NCI-H1048 (cell line): ENCODE measurements around the gene TYRP1.
"Not testable (repeated sequence)": the region's sequence is repeated elsewhere in the genome, so short reads cannot be mapped to it uniquely, and the experiment has no call there.

ENCODE experiments used
- DNase-seq: peaks from one replicate; lab custom pipeline; 2025; lab: John Stamatoyannopoulos, UW

The TYRP1 gene

GRCh38 chr9:12693141-12693540 lies at the start of gene TYRP1:
Gene TYRP1, plus strand, starts transcription at chr9:12693385. Its CDS starts 612 bp downstream, at chr9:12693997.
- no peak for DNase-seq

- no peak for DNase-seq
Measured at GRCh38 chr9:12643686-12644085, 49.5 kb upstream of the TYRP1 start.

GRCh38 chr9:12648925-12649324 lies 44.3 kb upstream of the TYRP1 start:
- no peak for DNase-seq

DNA sequence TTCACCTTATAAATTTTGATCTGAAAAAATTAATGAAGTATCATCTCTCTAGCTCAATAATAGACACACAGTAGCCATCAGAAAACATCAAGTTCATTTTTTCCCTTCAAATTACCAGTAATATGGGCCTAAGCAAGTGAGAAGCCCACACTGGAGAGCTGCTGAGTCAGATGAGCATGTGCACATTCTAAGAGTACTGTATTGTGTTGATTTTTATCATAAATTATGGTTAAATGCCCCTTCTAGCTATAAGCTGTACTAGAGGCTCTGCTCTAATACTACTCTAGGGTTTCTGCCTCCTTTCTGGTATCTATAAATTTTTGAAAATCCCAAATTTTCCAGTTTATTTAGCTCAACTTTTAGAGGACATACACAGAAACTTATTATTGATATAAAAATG lies 42.1 kb upstream of the TYRP1 start:
- DNase-seq: no peak

DNA sequence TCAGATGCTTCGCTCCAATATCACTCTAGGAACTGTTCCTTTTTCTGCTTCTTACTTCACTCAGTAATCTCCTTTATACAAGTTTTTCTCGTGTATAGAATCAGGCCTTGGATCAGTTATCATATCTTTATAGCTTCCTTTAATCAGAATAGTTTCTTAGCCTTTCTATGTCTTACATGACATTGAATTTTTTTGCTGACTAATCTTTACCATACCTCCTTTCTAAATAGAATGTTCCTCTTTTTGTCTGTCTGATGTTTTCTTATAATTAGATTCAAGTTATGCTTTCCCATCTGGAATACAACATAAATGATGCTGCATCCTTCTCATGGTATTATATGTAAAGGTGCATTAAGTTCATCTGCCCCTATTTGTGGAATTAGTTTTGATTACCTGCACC lies 40.2 kb upstream of the TYRP1 start:
- no peak for DNase-seq

DNA sequence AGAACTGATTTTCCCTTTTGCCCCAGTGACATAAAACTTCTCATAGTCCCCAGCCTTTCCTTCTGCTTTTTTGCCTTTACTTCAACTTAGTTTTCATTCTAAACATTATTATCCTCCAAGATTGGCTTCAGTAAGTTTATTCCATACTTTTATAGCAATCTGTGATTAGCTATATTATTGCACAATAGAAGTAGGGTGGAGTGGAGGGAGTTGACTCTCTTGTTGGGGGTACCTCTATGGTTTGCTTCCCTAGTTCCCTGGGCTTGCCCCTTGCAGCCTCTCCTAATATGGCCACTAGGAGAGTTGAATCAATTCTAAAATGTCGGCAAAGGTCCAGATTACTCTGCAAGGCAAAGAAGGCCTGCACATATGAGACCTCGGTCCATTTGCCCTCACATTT lies 36.4 kb upstream of the TYRP1 start:
- no peak for DNase-seq

- DNase-seq: no peak
Measured at GRCh38 chr9:12657233-12657632, 36.0 kb upstream of the TYRP1 start.

GRCh38 chr9:12657998-12658397 lies 35.2 kb upstream of the TYRP1 start:
- no peak for DNase-seq

DNA sequence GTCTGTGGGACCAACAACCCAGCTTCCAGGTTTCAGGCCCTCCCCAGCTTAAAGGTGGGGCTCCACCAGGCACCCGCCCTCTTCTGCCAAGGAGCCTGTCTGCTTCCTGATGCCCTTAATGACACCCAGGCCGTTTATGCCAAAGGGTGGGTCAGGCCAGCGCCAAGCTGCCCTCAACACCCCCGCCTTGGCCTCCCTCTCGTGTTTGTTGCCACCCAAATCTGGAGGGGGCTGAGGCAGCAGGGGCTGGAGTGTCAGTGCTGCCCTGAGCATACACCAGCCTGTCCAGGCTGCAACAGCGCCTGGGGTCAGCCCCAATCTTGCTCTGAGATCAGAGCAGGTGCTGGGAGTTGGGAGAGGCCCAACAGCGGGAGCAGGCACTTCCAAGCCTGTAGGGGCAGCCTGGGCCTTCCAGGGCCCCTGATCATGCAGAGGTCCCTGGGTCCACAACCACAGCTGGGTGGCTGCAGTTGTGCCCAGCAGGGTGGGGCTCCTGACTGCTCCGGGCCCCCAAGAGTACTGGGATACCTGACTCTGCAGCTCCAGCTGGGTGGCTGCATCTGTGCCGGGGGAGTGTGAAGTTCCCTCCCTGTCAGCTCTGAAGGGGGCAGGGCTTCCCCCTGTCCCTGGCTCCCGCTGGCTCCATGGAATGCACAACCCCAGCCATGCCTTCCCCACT lies 34.5 kb upstream of the TYRP1 start:
- no peak for DNase-seq

- DNase-seq: no peak
Measured at GRCh38 chr9:12659220-12659619, 34.0 kb upstream of the TYRP1 start.

GRCh38 chr9:12666813-12667212 lies 26.4 kb upstream of the TYRP1 start:
- no peak for DNase-seq

GRCh38 chr9:12667892-12668291 lies 25.3 kb upstream of the TYRP1 start:
- no peak for DNase-seq

GRCh38 chr9:12670006-12670405 lies 23.2 kb upstream of the TYRP1 start:
- DNase-seq: no peak

DNA sequence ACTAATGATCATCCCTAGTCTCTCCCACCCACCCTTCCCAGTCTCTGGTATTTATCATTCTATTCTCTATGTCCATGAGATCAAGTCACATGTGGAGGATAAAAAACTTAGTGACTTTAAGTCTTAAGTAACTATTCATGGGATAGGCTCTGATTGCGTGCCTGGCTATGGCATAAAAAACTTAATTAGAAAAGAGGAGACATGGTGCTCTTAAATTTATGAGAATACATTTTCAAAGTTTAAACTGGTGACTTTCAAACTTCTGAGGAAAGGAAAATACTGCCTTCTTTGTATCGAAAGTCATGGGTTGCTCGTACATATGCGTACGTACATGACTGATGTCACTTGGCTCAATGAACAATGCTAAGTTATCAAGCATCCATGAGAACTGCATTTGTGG lies 18.2 kb upstream of the TYRP1 start:
- DNase-seq: no peak

- DNase-seq: not testable (repeated sequence)
Measured at GRCh38 chr9:12677462-12678126, 15.6 kb upstream of the TYRP1 start.

GRCh38 chr9:12680341-12680740 lies 12.8 kb upstream of the TYRP1 start:
- no peak for DNase-seq

DNA sequence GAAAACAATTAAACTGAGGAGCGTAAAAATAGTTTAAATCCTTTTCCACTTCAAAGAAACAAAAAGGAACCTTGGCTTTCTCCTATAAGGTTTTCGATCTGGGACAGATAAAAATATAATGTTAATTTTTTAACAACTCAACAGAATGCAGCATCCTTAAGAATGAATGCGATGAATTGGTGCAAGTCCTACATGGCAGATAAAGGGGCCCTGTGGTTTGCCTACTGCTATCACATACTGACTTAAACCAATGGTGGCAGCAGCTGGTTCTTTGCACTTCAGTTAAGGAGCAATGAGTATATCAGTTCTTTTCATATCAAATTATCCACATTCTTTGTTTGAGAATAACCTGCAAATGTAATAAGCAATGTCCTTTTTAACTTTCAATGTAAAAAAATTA lies 12.4 kb upstream of the TYRP1 start:
- no peak for DNase-seq

DNA sequence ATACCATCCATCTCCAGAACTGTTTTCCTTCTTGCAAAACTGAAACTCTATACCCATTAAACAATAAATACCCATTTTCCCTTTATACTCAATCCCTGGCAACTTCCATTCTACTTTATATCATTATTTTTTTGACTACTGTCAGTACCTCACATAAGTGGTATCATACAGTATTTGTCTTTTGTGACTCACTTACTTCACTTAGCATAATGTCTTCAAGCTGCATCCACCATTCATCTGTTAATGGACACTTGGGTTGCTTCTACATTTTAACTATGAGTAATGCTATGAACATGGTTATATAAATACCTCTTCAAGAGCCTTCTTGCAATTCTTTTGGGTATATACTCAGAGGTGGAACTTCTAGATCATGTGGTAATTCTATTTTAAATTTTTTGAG lies 11.6 kb upstream of the TYRP1 start:
- DNase-seq: no peak

DNA sequence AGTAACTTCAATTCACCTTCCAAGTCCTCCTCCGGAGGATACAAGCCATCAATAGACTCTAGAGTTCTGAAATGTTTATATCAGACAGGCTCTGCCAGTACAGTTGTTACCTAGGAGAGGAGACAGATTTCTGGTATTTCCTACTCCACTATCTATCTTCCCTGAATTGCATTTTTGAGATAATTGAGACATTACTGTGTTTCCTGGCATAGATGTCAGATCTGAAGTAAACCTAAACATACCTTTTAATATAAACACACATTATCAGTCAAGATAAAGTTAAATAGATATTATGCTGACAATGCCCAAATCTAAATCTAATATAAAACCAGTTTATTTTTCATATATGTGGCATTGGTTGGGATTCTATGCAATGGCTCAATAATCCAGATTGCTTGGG lies 8.2 kb upstream of the TYRP1 start:
- no peak for DNase-seq

DNA sequence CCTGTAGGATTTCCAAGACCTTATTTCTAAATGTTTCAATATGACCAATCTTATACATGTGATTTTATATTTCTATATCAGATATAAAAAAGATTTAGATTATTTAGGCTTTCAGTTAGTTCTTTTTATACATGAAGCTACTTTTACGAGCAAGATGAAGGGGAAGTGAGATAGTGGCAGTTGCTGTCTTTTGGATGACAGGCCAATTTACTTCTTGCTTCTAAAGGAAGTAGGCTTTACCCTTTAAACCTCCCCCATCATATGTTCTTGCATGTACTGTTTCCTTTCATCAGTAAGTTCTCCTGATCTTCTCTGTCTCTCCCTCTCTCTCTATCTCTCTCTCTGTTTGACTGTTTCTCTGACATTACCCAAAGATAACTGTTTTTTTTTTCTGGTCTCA lies 4.0 kb upstream of the TYRP1 start:
- DNase-seq: no peak

DNA sequence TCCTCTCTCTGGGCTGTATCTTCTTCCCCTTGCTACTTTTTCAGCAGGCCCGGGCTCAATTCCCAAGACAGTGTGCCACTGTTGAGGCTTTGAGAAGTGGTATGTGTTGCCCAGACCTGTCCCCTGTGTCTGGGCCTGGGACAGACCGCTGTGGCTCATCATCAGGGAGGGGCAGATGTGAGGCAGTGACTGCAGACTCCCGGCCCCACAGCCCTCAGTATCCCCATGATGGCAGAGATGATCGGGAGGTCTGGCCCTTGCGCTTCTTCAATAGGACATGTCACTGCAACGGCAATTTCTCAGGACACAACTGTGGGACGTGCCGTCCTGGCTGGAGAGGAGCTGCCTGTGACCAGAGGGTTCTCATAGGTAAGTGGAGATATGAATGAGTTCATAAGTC lies 828 bp downstream of the TYRP1 start:
- DNase-seq: no peak

- no peak for DNase-seq
Measured at GRCh38 chr9:12695474-12695873, 2.3 kb downstream of the TYRP1 start.

DNA sequence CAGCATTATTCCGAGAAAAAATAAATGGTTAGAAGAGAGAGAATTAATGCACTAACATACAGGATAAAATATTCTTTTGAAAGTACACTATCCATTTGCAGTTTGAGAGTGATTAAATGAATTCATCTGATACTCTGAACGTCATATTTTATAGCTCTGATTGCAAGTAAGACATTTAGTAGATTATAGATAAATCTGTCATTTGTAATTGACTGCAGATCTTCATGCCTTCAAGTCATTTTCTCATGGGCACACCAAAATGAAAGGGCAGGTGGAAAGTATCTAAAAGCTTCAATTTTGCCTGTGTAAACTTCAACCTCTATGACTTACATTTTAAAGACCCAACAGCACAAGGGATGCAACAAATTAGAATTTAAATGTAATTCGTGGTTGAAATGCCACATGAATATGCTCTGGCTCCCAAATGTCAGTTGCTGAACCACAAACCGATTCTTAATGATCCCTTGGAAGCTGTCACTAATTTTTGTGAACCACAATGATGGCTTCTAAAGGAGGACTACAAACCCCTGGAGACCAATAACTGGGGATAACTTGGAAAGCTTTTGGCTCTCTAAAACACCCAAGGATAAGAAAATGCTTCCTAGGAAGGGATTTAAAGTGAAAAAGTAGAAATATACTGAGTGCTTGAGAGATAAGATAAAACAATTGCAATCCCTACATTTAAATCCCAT lies 3.9 kb downstream of the TYRP1 start:
- DNase-seq: no peak
